GM19395 (cell line): ENCODE measurements around the gene KRT34.

ENCODE experiments used
- ATAC-seq: cut with Tn5 transposase; IDR thresholded peaks from one replicate; pipeline ENCODE4 v1.9.1; 2021; ENCODE audit warnings: mild to moderate bottlenecking, moderate library complexity; ENCODE audit not compliant: unreplicated experiment

Gene KRT34

GRCh38 chr17:41333836-41334235 lies 48.3 kb downstream of the KRT34 start:
- ATAC-seq: no peak

GRCh38 chr17:41333098-41333497 lies 49.0 kb downstream of the KRT34 start:
- no peak for ATAC-seq

- ATAC-seq: no peak
Observed at GRCh38 chr17:41332239-41332638, 49.9 kb downstream of the KRT34 start.

DNA sequence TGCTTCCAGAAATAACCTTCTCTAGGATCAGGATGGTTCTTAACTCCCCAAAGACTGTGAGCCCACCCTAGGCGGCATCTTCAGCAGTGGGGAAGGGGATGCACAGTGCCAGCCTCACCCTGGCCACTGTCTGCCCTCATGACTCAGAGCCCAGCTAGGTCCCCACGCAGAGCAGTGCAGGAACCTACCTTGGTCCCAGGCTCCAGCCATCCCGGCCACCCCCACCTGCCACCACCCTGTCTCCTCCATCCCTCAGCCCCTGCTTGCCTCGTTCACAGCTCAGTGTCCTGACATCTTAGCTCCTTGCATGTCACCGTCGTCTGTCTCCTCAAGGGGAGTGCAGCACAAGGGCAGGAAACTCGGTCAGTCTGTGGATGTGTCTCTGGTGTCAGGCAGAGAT lies 50.5 kb downstream of the KRT34 start:
- no peak for ATAC-seq

DNA sequence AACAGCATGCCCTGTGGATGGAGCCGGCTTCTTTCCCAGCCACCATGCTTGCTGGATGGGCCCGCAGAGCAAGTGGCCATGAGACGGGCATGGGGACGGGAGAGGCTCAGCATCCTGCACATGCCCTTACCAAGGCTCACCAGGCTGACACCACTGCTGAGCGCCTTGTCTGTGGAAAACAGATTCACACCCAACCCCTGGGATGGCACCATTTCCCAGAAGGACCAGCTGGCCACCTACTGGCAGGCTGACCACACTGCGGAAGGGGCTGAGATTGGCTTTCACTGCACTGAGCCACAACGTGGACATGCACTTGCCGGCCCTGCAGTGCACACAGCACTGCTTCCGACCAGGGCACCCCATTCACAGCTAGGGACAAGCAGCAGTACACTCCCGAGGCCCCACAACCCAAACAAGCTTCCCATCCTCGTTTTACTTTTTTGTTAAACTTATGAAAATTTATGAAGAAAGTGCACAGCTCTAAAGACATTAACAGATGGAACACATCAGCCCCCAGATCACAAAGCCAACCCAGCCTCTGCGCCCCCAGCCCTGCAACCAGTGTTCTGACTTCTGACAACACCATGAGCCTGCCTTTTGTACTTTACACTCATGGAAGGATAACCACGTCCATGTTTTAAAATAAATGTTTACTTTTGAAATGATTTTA lies 52.7 kb downstream of the KRT34 start:
- ATAC-seq: no peak

- ATAC-seq: no peak
Observed at GRCh38 chr17:41328207-41328606, 53.9 kb downstream of the KRT34 start.
